LNCAP (cell line): ENCODE results near the gene ATAD5.

Source experiments
- CTCF ChIP-seq: fragments of 450-650 bp; IDR thresholded peaks from 2 replicates; pipeline ENCODE4 v1.5.1; 2017; ENCODE audit warnings: mild to moderate bottlenecking

ATAD5 gene

GRCh38 chr17:30906101-30906911 is 74.5 kb downstream of the ATAD5 start, which contains the start of gene TEFM:
Gene TEFM, minus strand, starts transcription at chr17:30906238. Its CDS starts 40 bp downstream, at chr17:30906198.
- TF ChIP-seq CTCF = no peak

- TF ChIP-seq CTCF = no peak
Observed at GRCh38 chr17:30908717-30909420, 77.1 kb downstream of the ATAD5 start.

- no peak for TF ChIP-seq CTCF
Observed at GRCh38 chr17:30913955-30914354, 82.2 kb downstream of the ATAD5 start.

- no peak for TF ChIP-seq CTCF
Observed at GRCh38 chr17:30915833-30916611, 84.3 kb downstream of the ATAD5 start.

- no peak for TF ChIP-seq CTCF
Observed at GRCh38 chr17:30917050-30917449, 85.3 kb downstream of the ATAD5 start.

- TF ChIP-seq CTCF = no peak
Observed at GRCh38 chr17:30920282-30920681, 88.5 kb downstream of the ATAD5 start.
